HG02610 (cell line): Measurements from ENCODE around the gene DDIAS.
"Not testable (repeated sequence)": the region's sequence is repeated elsewhere in the genome, so short reads cannot be mapped to it uniquely, and the experiment has no call there.

Experiments used
- ATAC-seq: cut with Tn5 transposase; IDR thresholded peaks from one replicate; pipeline ENCODE4 v1.9.1; 2021; ENCODE audit warnings: mild to moderate bottlenecking, moderate library complexity; ENCODE audit not compliant: unreplicated experiment

The DDIAS gene

GRCh38 chr11:82901165-82901921 is at the start of gene DDIAS:
DDIAS (plus strand) TSS chr11:82901736; CDS start chr11:82914739, 13,003 bp downstream.
- peak; percentile 77 for ATAC-seq

- no peak for ATAC-seq
Observed at GRCh38 chr11:82854242-82854641, 47.3 kb upstream of the DDIAS start.

GRCh38 chr11:82854916-82855315 is 46.6 kb upstream of the DDIAS start:
- not testable (repeated sequence) for ATAC-seq

GRCh38 chr11:82855616-82856015 is 45.9 kb upstream of the DDIAS start:
- ATAC-seq = no peak

GRCh38 chr11:82857145-82857544 is 44.4 kb upstream of the DDIAS start:
- no peak for ATAC-seq

- no peak for ATAC-seq
Observed at GRCh38 chr11:82858133-82858532, 43.4 kb upstream of the DDIAS start.

GRCh38 chr11:82858556-82859091 is 42.9 kb upstream of the DDIAS start:
- ATAC-seq = no peak

- no peak for ATAC-seq
Observed at GRCh38 chr11:82859750-82860149, 41.8 kb upstream of the DDIAS start.

- no peak for ATAC-seq
Observed at GRCh38 chr11:82862379-82862778, 39.2 kb upstream of the DDIAS start.

GRCh38 chr11:82863209-82863608 is 38.3 kb upstream of the DDIAS start:
- no peak for ATAC-seq

GRCh38 chr11:82864268-82864667 is 37.3 kb upstream of the DDIAS start:
- ATAC-seq = peak; percentile 67

GRCh38 chr11:82865841-82866240 is 35.7 kb upstream of the DDIAS start:
- no peak for ATAC-seq

- peak; percentile 39 for ATAC-seq
Observed at GRCh38 chr11:82867495-82868082, 33.9 kb upstream of the DDIAS start.

- ATAC-seq = no peak
Observed at GRCh38 chr11:82869657-82870056, 31.9 kb upstream of the DDIAS start.

- ATAC-seq = no peak
Observed at GRCh38 chr11:82871646-82872045, 29.9 kb upstream of the DDIAS start.

GRCh38 chr11:82872377-82873150 is 29.0 kb upstream of the DDIAS start:
- no peak for ATAC-seq

- no peak for ATAC-seq
Observed at GRCh38 chr11:82873919-82874333, 27.6 kb upstream of the DDIAS start.

GRCh38 chr11:82874646-82875523 is 26.7 kb upstream of the DDIAS start:
- ATAC-seq = no peak

- ATAC-seq = no peak
Observed at GRCh38 chr11:82883853-82884252, 17.7 kb upstream of the DDIAS start.
